ENCODE results near the gene DDC. TPM values are rescaled to one million over a fixed set of nuclear protein-coding genes. Genes with fewer than 3 reads are reported as not detected.

Gene DDC
- total and polyA plus RNA-seq, 2 donors (not counting 1 experiment from before 2014, with no cell fraction given), result not detected

DNA sequence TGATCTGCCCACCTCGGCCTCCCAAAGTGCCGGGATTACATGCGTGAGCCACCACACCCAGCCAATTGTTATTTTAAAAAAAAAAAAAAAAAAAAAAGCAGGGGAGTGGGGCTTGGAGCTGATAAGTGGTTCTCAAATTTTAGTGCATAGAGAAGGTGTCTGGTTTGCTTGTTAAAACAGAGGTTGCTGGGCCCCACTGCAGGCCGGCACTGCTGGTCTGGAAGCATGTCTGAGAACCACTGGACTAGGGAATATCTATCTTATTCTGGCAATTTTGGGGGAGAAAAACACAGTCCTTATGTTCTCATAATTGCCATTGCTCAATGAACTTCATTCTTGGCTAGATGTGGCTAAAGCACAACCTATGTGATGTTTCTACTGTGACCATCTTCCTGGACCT lies 96.0 kb downstream of the DDC start:
- ATAC-seq (ENCODE audit: low read depth) (no peak), DNase-seq (no peak)
- peaks cover 9% of the 10 kb centered on the region for H3K4me1 Mint-ChIP-seq
- intact Hi-C loops (cut with micrococcal nuclease), result loop anchor here (2.0 kb wide), 1 partner anchor 326 kb away; no protein-coding TSS in a partner anchor
- Histone ChIP-seq H3K27ac (ENCODE audit: low read length in 2 of 2) (no peak overlapping the region), H4K20me1 (ENCODE audit: control insufficient read depth, insufficient read depth, low read length, poor library complexity, severe bottlenecking) (no peaks in the 10 kb centered on the region), H3K9me3 (ENCODE audit: control extremely low read depth in 1 of 3, control insufficient read depth in 2 of 3, insufficient read depth in 1 of 3, low read length in 2 of 3) (no peaks in the 10 kb centered on the region), H2AFZ (ENCODE audit: insufficient read depth, low read depth, low read length, poor library complexity, severe bottlenecking) (no peak overlapping the region), H3K27me3 (replicated peaks in 1 of 4; ENCODE audit: control extremely low read depth in 1 of 4, control insufficient read depth in 3 of 4, insufficient read depth in 4 of 4, low read length in 3 of 4) (no peaks in the 10 kb centered on the region), H3K9ac (ENCODE audit: low read length) (no peak overlapping the region), H3K36me3 (replicated peaks in 1 of 2; ENCODE audit: control extremely low read depth in 1 of 2, control insufficient read depth in 1 of 2, extremely low read depth in 1 of 2, insufficient read depth in 2 of 2, low read length in 1 of 2) (no peaks in the 10 kb centered on the region), H3K4me3 (ENCODE audit: control extremely low read depth in 1 of 5, extremely low read depth in 1 of 5, insufficient read depth in 1 of 5, low read depth in 2 of 5, low read length in 4 of 5) (no peak overlapping the region), H3K4me2 (replicated peaks; ENCODE audit: low read depth, low read length, poor library complexity, severe bottlenecking) (no peak overlapping the region), H3K4me1 (ENCODE audit: control insufficient read depth in 2 of 2, insufficient read depth in 2 of 2, low read length in 2 of 2) (peaks cover 9 to 10% of the 10 kb centered on the region in 2 donors), H3K79me2 (ENCODE audit: control insufficient read depth, insufficient read depth, low read length) (no peaks in the 10 kb centered on the region)
- WGBS (ENCODE audit: insufficient coverage), result no CpG with 5 or more reads among the region's 4 CpGs
- TF ChIP-seq, protein P1, sequence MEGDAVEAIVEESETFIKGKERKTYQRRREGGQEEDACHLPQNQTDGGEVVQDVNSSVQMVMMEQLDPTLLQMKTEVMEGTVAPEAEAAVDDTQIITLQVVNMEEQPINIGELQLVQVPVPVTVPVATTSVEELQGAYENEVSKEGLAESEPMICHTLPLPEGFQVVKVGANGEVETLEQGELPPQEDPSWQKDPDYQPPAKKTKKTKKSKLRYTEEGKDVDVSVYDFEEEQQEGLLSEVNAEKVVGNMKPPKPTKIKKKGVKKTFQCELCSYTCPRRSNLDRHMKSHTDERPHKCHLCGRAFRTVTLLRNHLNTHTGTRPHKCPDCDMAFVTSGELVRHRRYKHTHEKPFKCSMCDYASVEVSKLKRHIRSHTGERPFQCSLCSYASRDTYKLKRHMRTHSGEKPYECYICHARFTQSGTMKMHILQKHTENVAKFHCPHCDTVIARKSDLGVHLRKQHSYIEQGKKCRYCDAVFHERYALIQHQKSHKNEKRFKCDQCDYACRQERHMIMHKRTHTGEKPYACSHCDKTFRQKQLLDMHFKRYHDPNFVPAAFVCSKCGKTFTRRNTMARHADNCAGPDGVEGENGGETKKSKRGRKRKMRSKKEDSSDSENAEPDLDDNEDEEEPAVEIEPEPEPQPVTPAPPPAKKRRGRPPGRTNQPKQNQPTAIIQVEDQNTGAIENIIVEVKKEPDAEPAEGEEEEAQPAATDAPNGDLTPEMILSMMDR (IDR thresholded peaks at IDR 0.05), result no peak
- ChIA-PET CTCF (interaction anchor here (0.7 to 2.4 kb wide), 5 partner anchors 21 to 264 kb away, joined by 3 to 17 read pairs (median 9); no protein-coding TSS in a partner anchor), POLR2A (no interaction called here)
- peaks cover 5% of the 10 kb centered on the region for H3K27me3 Mint-ChIP-seq
- no peaks in the 10 kb centered on the region for H3K9me3 Mint-ChIP-seq (ENCODE audit: insufficient read depth)
- no peak overlapping the region for H3K27ac Mint-ChIP-seq
- H3K4me3 Mint-ChIP-seq, result no peak overlapping the region

DNA sequence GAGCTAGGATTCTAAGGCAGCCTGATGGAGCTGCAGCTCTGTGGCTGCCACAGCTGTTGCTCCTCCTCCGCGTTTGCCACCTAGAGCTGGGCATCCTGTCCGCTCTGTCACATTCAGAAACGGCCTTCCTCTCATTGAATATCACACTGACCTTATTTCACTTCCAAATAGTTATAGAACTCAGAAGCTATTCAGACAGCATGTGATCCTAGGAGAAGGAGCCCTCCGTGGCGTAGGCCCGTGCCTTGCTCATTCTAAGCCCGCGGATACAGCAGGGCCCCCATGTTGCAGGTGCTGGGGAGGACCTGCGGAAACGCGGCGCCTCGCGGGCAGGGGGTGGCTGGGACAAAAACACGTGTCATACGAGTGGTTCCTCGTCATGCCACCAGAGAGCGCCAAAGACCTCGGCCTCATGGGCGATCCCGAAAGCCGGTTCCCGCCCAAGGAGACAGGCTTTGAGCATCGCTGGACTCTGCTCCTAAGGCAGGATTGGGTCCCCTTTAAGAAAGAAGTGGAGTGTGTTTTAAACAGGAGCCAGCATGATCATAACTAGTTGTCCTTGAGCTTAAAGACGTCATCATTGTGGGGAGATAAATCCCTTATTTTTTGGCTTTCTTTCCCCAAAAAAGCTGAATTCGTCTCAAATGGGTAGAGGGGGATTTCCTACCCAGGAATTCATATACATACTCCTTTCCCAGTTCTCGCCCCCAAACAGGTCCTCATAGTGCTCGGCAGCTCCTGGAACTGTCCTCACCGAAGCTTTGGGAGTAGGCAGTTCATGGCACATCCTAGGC lies 97.2 kb downstream of the DDC start:
- 11% methylated on average over 26 of the region's 30 CpGs for WGBS (ENCODE audit: insufficient coverage)
- CTCF ChIA-PET, result interaction anchor here (0.5 to 2.6 kb wide), 26 partner anchors 10 to 695 kb away, joined by 3 to 20 read pairs (median 4); partner anchors contain the start of gene ZPBP
- H3K27ac ChIP-seq (ENCODE audit: low read length in 2 of 2), result no peak overlapping the region
- TF ChIP-seq, protein P1 (IDR thresholded peaks at IDR 0.05), result peak; percentile 81
- no peak for TF ChIP-seq EZH2 (IDR thresholded peaks at IDR 0.05; ENCODE audit: borderline replicate concordance, insufficient read depth, low read depth, low read length, poor library complexity, severe bottlenecking)
- H3K27me3 ChIP-seq (replicated peaks in 1 of 4; ENCODE audit: control extremely low read depth in 1 of 4, control insufficient read depth in 3 of 4, insufficient read depth in 4 of 4, low read length in 3 of 4), result no peaks in the 10 kb centered on the region
- peaks cover 9 to 10% of the 10 kb centered on the region in 2 donors for H3K4me1 ChIP-seq (ENCODE audit: control insufficient read depth in 2 of 2, insufficient read depth in 2 of 2, low read length in 2 of 2)
- H3K4me2 ChIP-seq (replicated peaks; ENCODE audit: low read depth, low read length, poor library complexity, severe bottlenecking), result peak overlapping the region; percentile 83
- POLR2A ChIA-PET, result no interaction called here
- H2AFZ ChIP-seq (ENCODE audit: insufficient read depth, low read depth, low read length, poor library complexity, severe bottlenecking), result peak overlapping the region; percentile 91
- no peaks in the 10 kb centered on the region for H3K9me3 ChIP-seq (ENCODE audit: control extremely low read depth in 1 of 3, control insufficient read depth in 2 of 3, insufficient read depth in 1 of 3, low read length in 2 of 3)
- ATAC-seq (ENCODE audit: low read depth) (peak; percentile 94), DNase-seq (peak; percentile 79)
- H3K9ac ChIP-seq (ENCODE audit: low read length), result peak overlapping the region; percentile 53
- Mint-ChIP-seq H3K9me3 (ENCODE audit: insufficient read depth) (no peaks in the 10 kb centered on the region), H3K27ac (no peak overlapping the region), H3K4me3 (peak overlapping the region; percentile 54), H3K27me3 (peaks cover 5% of the 10 kb centered on the region), H3K4me1 (peaks cover 9% of the 10 kb centered on the region)
- H3K4me3 ChIP-seq (ENCODE audit: control extremely low read depth in 1 of 5, extremely low read depth in 1 of 5, insufficient read depth in 1 of 5, low read depth in 2 of 5, low read length in 4 of 5), result peak overlapping the region in 3 of 5 experiments; percentile 7 to 56 (median 34)
- intact Hi-C loops (cut with micrococcal nuclease), result loop anchor here (1.0 to 2.0 kb wide), 3 partner anchors 165 to 325 kb away; no protein-coding TSS in a partner anchor
- no peaks in the 10 kb centered on the region for H3K36me3 ChIP-seq (replicated peaks in 1 of 2; ENCODE audit: control extremely low read depth in 1 of 2, control insufficient read depth in 1 of 2, extremely low read depth in 1 of 2, insufficient read depth in 2 of 2, low read length in 1 of 2)
- no peaks in the 10 kb centered on the region for H4K20me1 ChIP-seq (ENCODE audit: control insufficient read depth, insufficient read depth, low read length, poor library complexity, severe bottlenecking)
- no peaks in the 10 kb centered on the region for H3K79me2 ChIP-seq (ENCODE audit: control insufficient read depth, insufficient read depth, low read length)
